Measurements from ENCODE around the gene ANKLE1. TPM values are rescaled to one million over a fixed set of nuclear protein-coding genes. Genes with fewer than 3 reads are reported as not detected.

Gene ANKLE1
- total RNA-seq, 4 donors from 2014 or later, result under 0.01 to 3.0 (median 0.88) TPM

DNA sequence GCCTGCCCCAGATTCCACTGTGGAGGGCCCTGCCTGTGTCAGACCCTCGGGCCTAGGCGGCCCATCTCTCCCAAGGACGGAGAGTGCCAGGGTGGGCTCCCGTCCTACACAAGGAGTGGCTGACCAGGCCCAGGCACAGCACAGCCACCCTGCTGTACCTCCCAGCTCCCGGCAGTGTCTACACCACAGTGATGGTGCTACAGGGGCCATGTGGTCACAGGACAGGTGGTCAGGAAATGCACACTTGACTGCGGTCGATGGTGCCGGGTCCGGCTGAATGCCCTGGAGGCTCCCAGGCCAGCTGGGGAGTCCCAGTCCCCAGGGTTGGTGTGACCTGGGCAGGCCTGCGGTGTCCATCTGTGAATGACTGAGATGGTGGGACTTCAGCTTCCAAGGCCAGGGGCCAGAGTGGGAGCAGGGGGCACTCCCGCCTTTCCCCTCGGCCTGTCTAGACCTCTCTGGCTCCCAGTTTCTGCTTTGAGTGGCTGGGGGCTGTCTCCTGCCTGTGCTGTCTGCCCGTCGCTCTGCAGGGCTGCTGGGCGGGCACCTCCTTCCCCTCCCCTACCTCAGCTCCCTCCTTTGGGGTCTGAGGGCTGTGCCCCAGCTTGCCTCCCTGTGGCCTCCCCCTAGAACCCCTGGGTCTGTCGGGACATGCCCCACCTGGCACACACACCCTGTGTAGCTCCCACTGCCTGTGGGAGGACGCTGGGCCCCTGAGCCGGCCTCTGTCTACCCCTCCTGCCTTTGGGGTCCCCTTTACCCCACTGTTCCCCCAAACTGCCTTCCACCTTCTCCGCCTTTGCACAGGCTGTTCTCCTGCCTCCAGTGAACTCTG, 40.2 kb downstream of the ANKLE1 start:
- WGBS, result 79% methylated on average over 12 of the region's 19 CpGs
- Histone ChIP-seq H3K9me3 (no peaks in the 10 kb centered on the region), H3K27ac (replicated peaks in 1 of 4) (no peak overlapping the region), H3K27me3 (no peaks in the 10 kb centered on the region), H3K36me3 (peaks cover 27 to 68% (median 54%) of the 10 kb centered on the region in 4 donors), H3K4me1 (peaks cover 3 to 39% (median 32%) of the 10 kb centered on the region in 4 donors), H3K4me3 (no peak overlapping the region)
- no peak for DNase-seq (ENCODE audit: extremely low spot score)
- TF ChIP-seq, protein P1, sequence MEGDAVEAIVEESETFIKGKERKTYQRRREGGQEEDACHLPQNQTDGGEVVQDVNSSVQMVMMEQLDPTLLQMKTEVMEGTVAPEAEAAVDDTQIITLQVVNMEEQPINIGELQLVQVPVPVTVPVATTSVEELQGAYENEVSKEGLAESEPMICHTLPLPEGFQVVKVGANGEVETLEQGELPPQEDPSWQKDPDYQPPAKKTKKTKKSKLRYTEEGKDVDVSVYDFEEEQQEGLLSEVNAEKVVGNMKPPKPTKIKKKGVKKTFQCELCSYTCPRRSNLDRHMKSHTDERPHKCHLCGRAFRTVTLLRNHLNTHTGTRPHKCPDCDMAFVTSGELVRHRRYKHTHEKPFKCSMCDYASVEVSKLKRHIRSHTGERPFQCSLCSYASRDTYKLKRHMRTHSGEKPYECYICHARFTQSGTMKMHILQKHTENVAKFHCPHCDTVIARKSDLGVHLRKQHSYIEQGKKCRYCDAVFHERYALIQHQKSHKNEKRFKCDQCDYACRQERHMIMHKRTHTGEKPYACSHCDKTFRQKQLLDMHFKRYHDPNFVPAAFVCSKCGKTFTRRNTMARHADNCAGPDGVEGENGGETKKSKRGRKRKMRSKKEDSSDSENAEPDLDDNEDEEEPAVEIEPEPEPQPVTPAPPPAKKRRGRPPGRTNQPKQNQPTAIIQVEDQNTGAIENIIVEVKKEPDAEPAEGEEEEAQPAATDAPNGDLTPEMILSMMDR (IDR thresholded peaks at IDR 0.05), result no peak
- TF ChIP-seq POLR2AphosphoS5 (IDR thresholded peaks at IDR 0.05), result no peak
- TF ChIP-seq EP300 (IDR thresholded peaks at IDR 0.05), result no peak
- no peak for TF ChIP-seq POLR2A (IDR thresholded peaks at IDR 0.05; ENCODE audit: low read depth)
- intact Hi-C loops (cut with DNase I), result no loop called here

DNA sequence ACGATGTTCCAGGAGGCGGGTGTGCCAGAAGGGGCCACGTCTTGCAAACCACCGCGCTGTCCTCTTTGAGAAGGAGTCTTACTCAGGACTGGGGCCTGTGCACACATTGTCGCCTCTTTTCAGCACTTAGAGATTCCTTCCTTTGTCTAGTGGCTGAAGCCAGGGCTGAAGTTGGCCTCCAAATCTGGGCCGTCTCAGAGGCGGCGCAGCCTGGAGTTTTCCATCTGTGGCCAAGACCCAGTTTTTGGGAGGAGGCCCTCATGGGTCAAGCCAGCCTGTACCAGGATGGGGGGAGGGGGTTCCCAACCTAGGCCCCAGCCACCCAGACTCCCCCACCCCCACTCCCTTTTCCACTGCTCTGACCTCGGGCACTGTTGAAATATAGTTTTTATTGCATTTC, 41.2 kb downstream of the ANKLE1 start:
- TF ChIP-seq POLR2A (IDR thresholded peaks at IDR 0.05; ENCODE audit: low read depth), result no peak
- TF ChIP-seq, protein P1 (IDR thresholded peaks at IDR 0.05), result no peak
- TF ChIP-seq POLR2AphosphoS5 (IDR thresholded peaks at IDR 0.05), result no peak
- TF ChIP-seq EP300 (IDR thresholded peaks at IDR 0.05), result no peak
- no peaks in the 10 kb centered on the region for H3K9me3 ChIP-seq
- H3K36me3 ChIP-seq, result peaks cover 23 to 64% (median 47%) of the 10 kb centered on the region in 4 donors
- peaks cover 3 to 48% (median 41%) of the 10 kb centered on the region in 4 donors for H3K4me1 ChIP-seq
- no peak for DNase-seq (ENCODE audit: extremely low spot score)
- no peak overlapping the region for H3K4me3 ChIP-seq
- no peak overlapping the region for H3K27ac ChIP-seq (replicated peaks in 1 of 4)
- H3K27me3 ChIP-seq, result no peaks in the 10 kb centered on the region
- intact Hi-C loops (cut with DNase I), result no loop called here
- 73% methylated on average over 9 of the region's 10 CpGs for WGBS

DNA sequence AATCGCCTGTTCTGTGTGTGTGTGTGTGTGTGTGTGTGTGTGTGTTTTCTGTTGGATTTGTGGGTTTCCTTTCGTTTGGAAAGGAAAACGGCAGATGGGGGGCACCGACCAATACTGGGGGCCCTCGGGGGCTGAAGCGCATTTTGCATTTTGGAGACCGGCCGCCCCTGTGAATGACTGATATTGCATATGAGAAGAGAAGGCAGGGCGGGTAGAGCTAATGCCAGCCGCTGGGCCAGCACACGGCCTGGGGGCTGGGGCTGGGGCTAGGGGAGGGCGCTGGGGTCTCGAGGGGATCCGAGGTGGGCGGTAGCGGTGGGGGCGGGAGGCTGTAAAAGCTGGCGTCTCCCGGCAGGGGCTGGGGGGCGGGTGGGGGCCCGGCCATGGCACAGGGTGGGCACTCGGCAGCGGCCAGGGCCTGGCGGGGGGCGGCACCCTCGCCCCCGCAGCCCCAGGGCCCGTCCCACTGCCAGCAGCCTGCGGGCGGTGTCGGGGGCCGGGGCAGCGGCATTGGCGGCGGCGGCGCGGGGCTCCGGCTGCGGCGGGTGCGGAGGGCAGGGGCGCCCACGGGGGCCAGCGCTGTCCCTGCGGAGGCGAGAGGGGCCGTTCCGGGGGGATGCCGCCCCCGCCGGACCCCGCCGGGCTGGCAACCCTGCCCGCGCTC, 41.7 kb downstream of the ANKLE1 start:
- Histone ChIP-seq H3K27ac (replicated peaks in 1 of 4) (no peak overlapping the region), H3K27me3 (peaks cover 0 to 3% (median 0%) of the 10 kb centered on the region in 4 donors), H3K36me3 (peaks cover 23 to 59% (median 44%) of the 10 kb centered on the region in 4 donors), H3K9me3 (no peaks in the 10 kb centered on the region), H3K4me3 (peak overlapping the region in 1 of 4 donors; percentile 37), H3K4me1 (peaks cover 3 to 54% (median 47%) of the 10 kb centered on the region in 4 donors)
- TF ChIP-seq POLR2A (IDR thresholded peaks at IDR 0.05; ENCODE audit: low read depth) (no peak), EP300 (IDR thresholded peaks at IDR 0.05) (no peak), POLR2AphosphoS5 (IDR thresholded peaks at IDR 0.05) (no peak)
- TF ChIP-seq, protein P1 (IDR thresholded peaks at IDR 0.05), result no peak
- DNase-seq (ENCODE audit: extremely low spot score), result no peak
- intact Hi-C loops (cut with DNase I), result no loop called here
- 41% methylated on average over 9 of the region's 56 CpGs for WGBS

DNA sequence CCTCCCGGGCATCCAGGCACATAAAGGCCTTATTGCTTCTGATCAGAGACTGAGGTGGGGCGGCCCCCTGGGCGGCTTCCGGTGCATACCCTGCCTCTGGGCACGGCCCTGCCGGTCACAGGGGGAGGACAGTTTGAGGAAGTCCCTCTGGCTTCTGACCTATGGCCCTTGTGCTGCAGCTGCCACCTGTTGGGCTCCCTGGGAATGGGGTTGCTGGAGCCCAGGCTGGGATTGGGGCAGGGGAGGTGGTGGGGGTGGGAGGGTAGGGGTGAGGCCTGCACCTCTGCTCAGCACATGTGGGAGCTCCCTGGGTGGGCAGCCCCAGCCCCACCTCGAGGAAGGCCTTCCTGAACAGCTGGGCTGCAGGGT, 42.2 kb downstream of the ANKLE1 start:
- Histone ChIP-seq H3K36me3 (peaks cover 23 to 54% (median 40%) of the 10 kb centered on the region in 4 donors), H3K4me3 (peak overlapping the region in 1 of 4 donors; percentile 37), H3K9me3 (no peaks in the 10 kb centered on the region), H3K27ac (replicated peaks in 1 of 4) (no peak overlapping the region), H3K4me1 (peaks cover 4 to 59% (median 52%) of the 10 kb centered on the region in 4 donors), H3K27me3 (peaks cover 0 to 9% (median under 1%) of the 10 kb centered on the region in 4 donors)
- TF ChIP-seq POLR2AphosphoS5 (IDR thresholded peaks at IDR 0.05) (no peak), POLR2A (IDR thresholded peaks at IDR 0.05; ENCODE audit: low read depth) (no peak), EP300 (IDR thresholded peaks at IDR 0.05) (no peak)
- TF ChIP-seq, protein P1 (IDR thresholded peaks at IDR 0.05), result no peak
- DNase-seq (ENCODE audit: extremely low spot score), result no peak
- WGBS, result no CpG with 5 or more reads among the region's 7 CpGs
- intact Hi-C loops (cut with DNase I), result no loop called here
